Skeletal muscle tissue (tissue), 4 donors: ENCODE data around the gene GOLGA8K. TPM values are rescaled to one million over a fixed set of nuclear protein-coding genes. Genes with fewer than 3 reads are reported as not detected.
"Not testable (repeated sequence)": the region's sequence is repeated elsewhere in the genome, so short reads cannot be mapped to it uniquely, and the experiment has no call there.

Experiments used
- H3K27ac ChIP-seq: one replicate; pipeline ENCODE4 v1.7.0; 2013; ENCODE audit warnings: mild to moderate bottlenecking, low read depth, low read length, inconsistent platforms
- H3K27me3 ChIP-seq, 3 donors: one replicate each; pipeline ENCODE4 v1.7.0; 2013; ENCODE audit warnings: low read length in 3 of 3; ENCODE audit not compliant: control insufficient read depth in 3 of 3, insufficient read depth in 3 of 3
- H3K36me3 ChIP-seq, 3 donors: one replicate each; pipeline ENCODE4 v1.7.0; 2013; ENCODE audit warnings: low read length in 3 of 3; ENCODE audit not compliant: control insufficient read depth in 3 of 3, insufficient read depth in 3 of 3
- H3K4me1 ChIP-seq, 3 donors: one replicate each; pipeline ENCODE4 v1.7.0; 2013; ENCODE audit warnings: low read length in 3 of 3, mild to moderate bottlenecking in 3 of 3; ENCODE audit not compliant: control insufficient read depth in 3 of 3, insufficient read depth in 3 of 3
- H3K4me3 ChIP-seq, 3 donors: one replicate each; pipeline ENCODE4 v1.7.0; 2013; ENCODE audit warnings: low read length in 3 of 3
- H3K9ac ChIP-seq, 3 donors: one replicate each; pipeline ENCODE4 v1.7.0; 2013; ENCODE audit warnings: low read length in 3 of 3, mild to moderate bottlenecking in 3 of 3, moderate library complexity in 2 of 3, low read depth in 1 of 3
- H3K9me3 ChIP-seq, 3 donors: one replicate each; pipeline ENCODE4 v1.7.0; 2013; ENCODE audit warnings: low read length in 3 of 3; ENCODE audit not compliant: control insufficient read depth in 3 of 3
- total RNA-seq: library from RNA; depleted of rRNA; stranded (reverse); fragments of >200 nt; gene quantifications from one replicate; pipeline ENCODE4 v1.2.3, GENCODE V29; 2014
- donor health status: Osteomylitis.

GOLGA8K gene
- total RNA-seq, 1 donor from 2014 or later = not detected

DNA sequence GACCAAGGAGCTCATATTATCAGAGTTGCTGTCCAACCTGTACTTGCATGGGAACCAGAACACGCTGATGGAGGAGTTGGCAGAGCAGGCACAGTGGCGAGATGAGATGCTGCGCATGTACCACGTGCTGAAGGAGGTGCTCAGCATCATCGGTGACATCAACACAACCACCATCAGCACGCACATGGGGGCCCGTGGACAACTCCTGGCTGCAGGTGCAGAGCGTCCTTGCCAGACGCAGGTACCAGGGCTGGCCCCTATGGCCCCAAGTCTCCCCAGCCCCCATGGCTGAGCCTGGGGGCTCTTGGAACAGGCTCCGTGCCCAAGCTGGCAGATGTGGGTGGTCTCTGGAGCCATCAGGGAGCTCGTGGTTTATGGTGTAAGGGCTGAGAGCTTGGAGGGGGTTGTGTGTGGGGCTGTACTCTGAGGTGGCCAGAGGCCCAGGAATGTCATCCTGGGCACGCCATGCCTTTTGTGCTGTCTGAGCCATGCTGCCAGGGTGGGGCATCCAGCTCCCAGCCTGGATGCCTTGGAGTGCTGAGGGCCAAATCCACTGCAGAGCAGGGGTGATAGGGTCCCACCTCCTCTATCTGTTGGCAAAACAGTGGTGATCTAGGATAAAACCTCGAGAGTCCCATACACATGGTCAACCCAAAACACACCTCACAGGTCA, 17.1 kb downstream of the GOLGA8K start:
- H3K9me3 ChIP-seq, H3K27ac ChIP-seq, H3K4me1 ChIP-seq, H3K27me3 ChIP-seq, H3K36me3 ChIP-seq, H3K9ac ChIP-seq, H3K4me3 ChIP-seq: not testable (repeated sequence)

DNA sequence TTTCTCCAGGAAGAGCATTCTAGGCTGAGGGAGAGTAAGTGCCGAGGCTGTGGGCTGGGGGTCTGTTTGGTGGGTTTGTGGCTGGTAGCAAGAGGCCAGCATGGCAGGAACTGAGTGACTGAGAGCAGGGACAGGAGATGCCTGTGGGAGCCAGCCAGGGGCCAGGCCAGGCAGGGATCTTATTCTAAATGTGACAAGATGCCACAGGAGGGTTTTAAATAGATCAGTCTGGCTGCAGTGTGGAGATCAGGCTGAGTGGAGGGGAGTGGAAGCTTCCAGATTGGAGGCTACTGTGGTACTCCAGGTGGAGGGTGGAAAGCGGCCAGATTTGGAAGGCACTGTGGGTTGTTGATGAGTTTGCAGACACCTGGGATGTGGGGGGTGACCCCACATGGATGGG, 28.9 kb downstream of the GOLGA8K start:
- not testable (repeated sequence) for H3K9me3 ChIP-seq, H3K4me1 ChIP-seq, H3K9ac ChIP-seq, H3K27ac ChIP-seq, H3K27me3 ChIP-seq, H3K36me3 ChIP-seq, H3K4me3 ChIP-seq

DNA sequence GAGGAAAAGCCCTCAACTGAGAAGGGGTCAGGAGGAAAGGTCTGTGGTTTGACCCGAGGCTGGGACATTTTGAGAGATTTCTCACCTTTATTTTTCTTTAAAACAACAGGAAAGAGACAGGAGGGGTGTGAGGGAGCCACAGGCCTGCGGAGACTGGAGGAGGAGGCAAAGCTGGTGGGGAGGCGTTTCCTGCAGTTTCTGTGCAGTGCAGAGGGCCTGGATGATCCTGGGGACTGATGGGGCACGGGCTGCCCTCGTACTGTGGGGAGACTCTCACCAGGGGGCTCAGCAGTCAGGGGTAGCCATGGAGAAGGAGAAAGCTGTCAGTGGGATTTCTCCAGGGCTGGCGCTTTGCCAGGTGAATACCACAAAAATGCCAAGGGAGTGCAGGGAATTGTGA, 29.4 kb downstream of the GOLGA8K start:
- H3K9me3 ChIP-seq, H3K36me3 ChIP-seq, H3K27ac ChIP-seq, H3K27me3 ChIP-seq, H3K4me3 ChIP-seq, H3K9ac ChIP-seq, H3K4me1 ChIP-seq: not testable (repeated sequence)

DNA sequence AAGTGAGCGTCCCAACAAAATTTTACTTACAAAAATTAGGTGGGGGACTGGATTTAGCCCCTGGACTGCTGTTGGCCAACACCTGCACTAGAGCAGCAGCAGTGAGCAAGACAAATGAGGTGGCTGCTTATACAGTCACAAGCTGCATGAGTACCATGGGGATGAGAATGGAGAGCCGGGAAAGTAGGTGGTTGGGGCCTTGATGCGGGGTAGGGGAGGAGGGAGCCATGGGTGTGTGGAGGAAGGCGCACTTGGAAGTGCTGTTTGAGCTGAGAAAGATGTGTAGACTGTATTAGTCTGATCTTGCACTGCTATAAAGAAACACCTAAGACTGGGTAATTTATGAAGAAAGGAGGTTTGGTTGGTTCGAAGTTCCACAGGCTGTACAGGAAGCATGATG, 31.0 kb downstream of the GOLGA8K start:
- H3K4me3 ChIP-seq, H3K27ac ChIP-seq, H3K4me1 ChIP-seq, H3K27me3 ChIP-seq, H3K9ac ChIP-seq, H3K9me3 ChIP-seq, H3K36me3 ChIP-seq: not testable (repeated sequence)

DNA sequence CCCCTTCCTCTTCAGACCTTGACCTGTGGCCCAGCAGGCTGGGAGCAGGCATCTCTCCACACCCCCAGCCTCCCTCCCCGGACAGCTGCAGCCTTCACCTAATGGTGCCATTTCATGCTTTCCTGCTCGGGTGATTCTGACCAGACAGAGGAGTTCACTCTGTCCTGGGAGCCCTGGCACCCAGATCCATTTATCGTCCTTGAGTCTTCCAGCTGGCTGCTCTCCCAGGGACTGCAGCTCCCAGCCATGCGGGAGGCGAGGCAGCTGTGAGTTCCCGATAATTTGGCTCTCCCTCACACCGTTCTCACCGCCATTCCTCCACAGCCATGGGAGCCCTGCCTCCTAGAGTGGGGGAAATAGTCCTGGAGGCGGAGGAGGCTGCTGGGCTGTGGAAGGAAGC, 32.6 kb downstream of the GOLGA8K start:
- not testable (repeated sequence) for H3K27me3 ChIP-seq, H3K4me1 ChIP-seq, H3K36me3 ChIP-seq, H3K9me3 ChIP-seq, H3K4me3 ChIP-seq, H3K9ac ChIP-seq, H3K27ac ChIP-seq

DNA sequence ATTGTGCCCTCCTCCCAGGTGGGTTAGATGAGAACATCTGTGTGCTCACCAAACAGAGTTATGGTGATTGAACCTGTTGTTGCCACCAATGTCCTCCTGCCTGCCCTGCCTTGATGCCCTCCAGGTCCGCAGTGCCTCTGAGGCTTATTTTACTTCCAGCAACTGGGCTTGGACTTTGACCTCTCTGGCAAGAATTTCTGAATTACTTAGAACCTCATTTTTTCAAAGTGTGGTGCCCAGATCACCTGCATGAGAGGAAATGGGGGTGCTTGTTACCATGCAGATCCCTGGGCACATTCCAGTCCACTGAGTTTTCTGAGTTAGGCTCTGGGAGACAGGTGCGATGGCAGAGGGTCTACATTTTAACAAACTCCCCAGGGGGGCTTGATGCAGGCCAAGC, 33.0 kb downstream of the GOLGA8K start:
- not testable (repeated sequence) for H3K4me3 ChIP-seq, H3K27me3 ChIP-seq, H3K27ac ChIP-seq, H3K9ac ChIP-seq, H3K4me1 ChIP-seq, H3K9me3 ChIP-seq, H3K36me3 ChIP-seq

DNA sequence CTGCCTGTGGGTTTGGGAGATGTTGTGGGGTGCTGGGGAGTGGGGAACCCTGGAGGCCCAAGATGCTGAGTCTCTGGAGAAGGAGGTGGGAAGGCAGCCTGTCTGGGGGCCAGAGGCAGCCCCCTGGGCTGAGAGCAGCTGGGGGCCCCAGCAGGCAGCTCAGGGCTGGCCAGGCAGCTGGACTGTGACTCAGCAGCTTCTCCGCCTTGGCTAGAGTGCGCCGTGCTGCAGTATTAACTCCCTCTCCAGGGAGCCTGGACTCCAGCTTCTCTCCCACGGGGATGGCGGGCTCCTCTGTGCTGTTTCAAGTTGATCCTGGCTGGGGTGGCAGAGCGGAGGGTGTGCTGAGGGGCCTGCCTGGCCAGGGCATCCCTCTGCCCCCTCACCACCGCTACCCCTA, 36.6 kb downstream of the GOLGA8K start:
- H3K4me3 ChIP-seq, H3K36me3 ChIP-seq, H3K9ac ChIP-seq, H3K4me1 ChIP-seq, H3K27me3 ChIP-seq, H3K9me3 ChIP-seq, H3K27ac ChIP-seq: not testable (repeated sequence)

DNA sequence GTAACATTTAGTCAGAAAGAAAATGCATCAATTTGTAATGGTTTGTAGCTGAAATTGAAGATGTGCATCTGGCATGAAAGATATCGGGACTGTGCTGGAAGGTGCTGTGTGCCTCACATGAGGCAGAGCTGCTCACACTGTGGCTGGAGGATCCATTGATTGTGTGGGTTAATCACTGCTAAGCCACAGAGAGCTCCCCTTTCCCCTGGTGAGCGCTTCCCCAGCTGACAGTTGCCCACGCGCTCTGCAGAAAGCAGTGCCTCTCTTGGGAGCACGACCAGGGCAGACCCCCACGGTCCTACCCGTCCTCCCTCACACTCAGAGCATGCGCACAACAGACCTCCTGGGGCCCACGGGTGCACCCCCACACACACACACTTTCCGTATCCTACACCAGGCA, 37.1 kb downstream of the GOLGA8K start:
- not testable (repeated sequence) for H3K27me3 ChIP-seq, H3K4me1 ChIP-seq, H3K36me3 ChIP-seq, H3K27ac ChIP-seq, H3K9ac ChIP-seq, H3K9me3 ChIP-seq, H3K4me3 ChIP-seq

DNA sequence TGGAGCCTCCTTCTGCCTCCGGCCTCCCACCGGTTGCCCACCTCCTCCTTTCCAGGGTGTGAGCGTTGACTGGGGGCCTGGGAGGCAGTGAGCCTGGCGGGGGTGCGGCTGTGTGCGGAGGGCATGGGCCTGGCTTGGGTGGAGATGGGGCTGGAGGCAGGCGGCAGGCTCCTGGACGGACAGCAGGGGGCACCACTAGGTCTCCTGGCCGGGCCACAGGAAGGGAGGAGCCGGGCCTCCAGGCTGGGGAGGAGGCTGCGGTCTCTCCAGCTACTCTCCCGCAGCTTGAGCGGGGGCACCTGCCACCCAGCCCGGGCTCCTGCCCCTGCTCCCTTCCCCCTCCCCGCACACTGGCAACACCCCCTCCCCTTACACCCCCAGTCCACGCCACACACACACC, 38.1 kb downstream of the GOLGA8K start:
- not testable (repeated sequence) for H3K27ac ChIP-seq

DNA sequence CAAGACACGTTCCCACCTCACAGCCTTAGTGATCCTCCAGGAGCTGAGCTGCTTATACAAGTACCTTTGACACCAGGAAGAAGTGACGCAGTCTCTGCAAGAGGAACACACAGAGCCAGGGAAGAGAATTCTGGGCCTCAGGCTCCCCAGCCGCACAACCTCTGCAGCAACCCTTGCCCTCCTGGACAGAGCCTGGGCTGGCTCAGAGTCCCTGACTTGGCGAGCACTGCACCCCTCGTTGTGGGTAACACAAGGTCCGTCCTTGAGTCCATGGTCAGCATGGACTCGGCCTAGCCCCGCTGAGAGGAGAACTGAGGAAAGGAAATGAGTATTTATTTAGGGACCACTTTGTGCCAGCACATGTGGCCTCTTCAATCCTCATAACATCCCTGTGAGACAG, 39.6 kb downstream of the GOLGA8K start:
- H3K4me3 ChIP-seq, H3K9me3 ChIP-seq, H3K27me3 ChIP-seq, H3K9ac ChIP-seq, H3K36me3 ChIP-seq, H3K4me1 ChIP-seq, H3K27ac ChIP-seq: not testable (repeated sequence)

More for the DNA sequence above, 38.1 kb downstream of the GOLGA8K start:
- H3K4me1 ChIP-seq, H3K4me3 ChIP-seq, H3K9me3 ChIP-seq, H3K27me3 ChIP-seq, H3K36me3 ChIP-seq, H3K9ac ChIP-seq: not testable (repeated sequence)

DNA sequence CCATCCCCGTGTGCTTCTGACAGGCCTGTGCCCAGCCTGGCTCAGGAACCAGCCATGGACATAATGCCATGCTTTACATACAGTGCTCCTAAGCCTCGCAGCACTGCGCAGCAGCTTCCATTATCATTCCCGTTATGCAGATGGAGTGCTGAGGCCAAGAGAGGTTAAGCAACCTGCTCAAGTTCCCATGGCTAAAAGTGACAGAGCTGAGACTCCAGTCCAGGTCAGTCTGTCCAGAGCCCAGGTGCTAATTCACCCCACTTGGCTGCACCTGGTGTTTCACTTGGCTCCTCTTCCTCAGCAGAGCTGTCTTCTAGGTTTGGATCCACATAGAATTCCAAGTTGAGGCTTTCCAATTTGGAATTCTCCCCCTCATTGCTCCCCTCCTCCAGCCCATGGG, 41.4 kb downstream of the GOLGA8K start:
- H3K4me1 ChIP-seq, H3K27ac ChIP-seq, H3K27me3 ChIP-seq, H3K36me3 ChIP-seq, H3K9me3 ChIP-seq, H3K4me3 ChIP-seq, H3K9ac ChIP-seq: not testable (repeated sequence)
